Measurements from ENCODE around the gene ZNF516. TPM values are rescaled to one million over a fixed set of nuclear protein-coding genes. Genes with fewer than 3 reads are reported as not detected.

The ZNF516 gene
- polyA plus RNA-seq, 2 of the 4 experiments (the other 2 are of a cell fraction) = 3.9 to 4.9 TPM

- FAIRE-seq (no peak), ATAC-seq (no peak), DNase-seq (ENCODE audit: low read depth in 1 of 2, low spot score in 1 of 2) (no peak)
- H3K4me3 ChIP-seq = no peak overlapping the region
- peaks cover 22% of the 10 kb centered on the region for H3K4me1 ChIP-seq
- no peaks in the 10 kb centered on the region for H3K9me3 ChIP-seq
- H3K27ac ChIP-seq = no peak overlapping the region
- H3K4me2 ChIP-seq = no peak overlapping the region
- WGBS (ENCODE audit: missing lambda C conversion rate) = 97% methylated on average over 22 of the region's 66 CpGs
- ChIA-PET POLR2A (no interaction called here), CTCF (interaction anchor here (0.7 to 1.9 kb wide), 4 partner anchors 17 to 245 kb away, joined by 3 to 5 read pairs (median 4); no protein-coding TSS in a partner anchor)
- TF ChIP-seq POLR2A (IDR thresholded peaks at IDR 0.05; ENCODE audit: low read length) (no peak), USF2 (IDR thresholded peaks at IDR 0.05) (no peak), RCOR1 (IDR thresholded peaks at IDR 0.05; ENCODE audit: low read depth, low read length) (no peak), CBX8 (IDR thresholded peaks at IDR 0.05) (no peak), HDAC2 (IDR thresholded peaks at IDR 0.05) (no peak), RNF2 (IDR thresholded peaks at IDR 0.05; ENCODE audit: borderline replicate concordance, low read depth) (no peak), ESRRA (IDR thresholded peaks at IDR 0.05; ENCODE audit: borderline replicate concordance, low read length) (no peak)
Measured at GRCh38 chr18:76442413-76443171, 52.5 kb downstream of the ZNF516 start.

- H3K4me1 ChIP-seq = peaks cover 22% of the 10 kb centered on the region
Measured at GRCh38 chr18:76441668-76442412, 53.2 kb downstream of the ZNF516 start.

More at GRCh38 chr18:76441668-76442412, 53.2 kb downstream of the ZNF516 start:
- ChIA-PET CTCF (interaction anchor here (0.7 to 1.1 kb wide), 2 partner anchors 32 to 43 kb away, joined by 3 to 4 read pairs; no protein-coding TSS in a partner anchor), POLR2A (no interaction called here)
- DNase-seq (ENCODE audit: low read depth in 1 of 2, low spot score in 1 of 2) (no peak), FAIRE-seq (no peak), ATAC-seq (no peak)
- no peak for TF ChIP-seq REST (IDR thresholded peaks at IDR 0.05)
- TF ChIP-seq MAZ (IDR thresholded peaks at IDR 0.05; ENCODE audit: borderline replicate concordance, low read depth, low read length) = no peak
- no peak for TF ChIP-seq EHF (CRISPR knock-in tag; IDR thresholded peaks at IDR 0.05)
- no peak for TF ChIP-seq SMC3 (IDR thresholded peaks at IDR 0.05)
- no peak for TF ChIP-seq HOXB5 (CRISPR knock-in tag; IDR thresholded peaks at IDR 0.05)
- TF ChIP-seq RARB (CRISPR knock-in tag; IDR thresholded peaks at IDR 0.05) = no peak
- TF ChIP-seq ATOH8 (CRISPR knock-in tag; IDR thresholded peaks at IDR 0.05; ENCODE audit: low read depth) = no peak
- TF ChIP-seq GATA3 (IDR thresholded peaks at IDR 0.05; ENCODE audit: borderline replicate concordance) = no peak
- TF ChIP-seq ESRRA (IDR thresholded peaks at IDR 0.05; ENCODE audit: borderline replicate concordance, low read length) = no peak
- TF ChIP-seq EHMT2 (IDR thresholded peaks at IDR 0.05; ENCODE audit: low read depth) = no peak
- no peak for TF ChIP-seq TP53 (CRISPR knock-in tag; IDR thresholded peaks at IDR 0.05)
- H3K9me3 ChIP-seq = no peaks in the 10 kb centered on the region
- no peak overlapping the region for H3K4me2 ChIP-seq
- H3K27ac ChIP-seq = no peak overlapping the region
- no peak overlapping the region for H3K4me3 ChIP-seq
- WGBS (ENCODE audit: missing lambda C conversion rate) = 100% methylated on average over 7 of the region's 65 CpGs

All from A549 (cell line).